ENCODE data around the gene C3orf85.
"Not testable (repeated sequence)": the region's sequence is repeated elsewhere in the genome, so short reads cannot be mapped to it uniquely, and the experiment has no call there.

C3orf85 gene, protein sequence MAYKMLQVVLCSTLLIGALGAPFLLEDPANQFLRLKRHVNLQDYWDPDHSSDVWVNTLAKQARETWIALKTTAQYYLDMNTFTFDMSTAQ

DNA sequence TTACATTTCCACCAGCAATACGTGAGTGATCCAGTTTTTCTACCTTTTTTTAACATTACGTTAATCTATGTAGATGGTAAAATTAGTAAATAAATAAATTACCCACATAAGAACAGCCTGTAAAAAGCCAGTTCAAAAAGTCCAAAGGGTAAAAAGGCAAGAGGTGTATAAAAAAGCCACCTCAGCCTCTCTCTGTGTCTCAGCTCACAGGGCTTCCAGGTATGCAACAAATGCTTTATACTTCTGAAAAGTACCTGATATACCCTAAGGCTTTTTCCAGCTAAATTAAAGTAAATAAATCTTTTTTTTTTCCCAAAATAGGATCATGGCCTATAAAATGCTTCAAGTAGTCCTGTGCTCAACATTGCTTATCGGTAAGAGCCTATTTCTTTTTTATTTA lies at the start of gene C3orf85:
Gene C3orf85 (plus strand): TSS at position 197 of the 400 bp plus-strand sequence. CDS start 129 bp downstream, at position 326.
- DNase-seq (ENCODE audit: low read depth in 4 of 4, low spot score in 1 of 4), result no peak

DNA sequence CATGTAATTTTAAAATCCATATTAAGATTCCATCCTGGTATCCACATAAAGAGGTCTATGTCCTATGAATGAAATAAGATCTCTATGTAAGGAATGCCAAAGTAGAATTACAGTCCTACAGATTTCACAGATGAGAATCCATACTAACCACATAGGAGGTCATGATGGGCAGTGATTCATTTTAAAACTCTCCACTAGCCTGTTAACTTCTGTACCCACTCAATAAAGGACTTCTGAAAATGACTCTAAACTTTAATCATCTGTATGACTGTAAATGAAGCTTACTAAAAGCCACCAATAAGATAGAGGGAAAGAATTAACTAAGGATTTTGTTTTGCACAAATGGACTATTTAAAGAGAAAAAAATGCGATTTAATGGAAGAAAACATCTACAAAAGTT lies 47.3 kb upstream of the C3orf85 start:
- no peak for DNase-seq (ENCODE audit: low read depth in 4 of 4, low spot score in 1 of 4)

DNA sequence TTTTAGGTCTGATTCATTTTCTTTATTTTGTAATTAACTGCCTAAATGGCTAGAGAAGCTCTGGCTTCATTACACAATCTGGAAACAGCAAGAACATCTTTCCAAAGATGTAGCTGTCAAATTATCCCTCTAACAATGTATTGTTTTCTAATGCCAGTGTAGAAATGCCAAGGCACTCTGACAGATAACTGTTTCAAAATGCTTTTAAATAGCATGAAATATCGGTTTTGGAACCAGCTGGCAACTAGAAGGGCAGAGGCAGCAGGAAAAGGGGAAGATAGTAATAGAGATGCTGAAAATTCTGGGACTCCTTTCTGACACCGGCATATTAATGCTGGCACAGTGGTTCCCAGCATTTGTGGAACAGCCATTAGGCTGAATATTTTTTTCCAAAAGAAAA lies 44.7 kb upstream of the C3orf85 start:
- no peak for DNase-seq (ENCODE audit: low read depth in 4 of 4, low spot score in 1 of 4)

GRCh38 chr3:109093561-109093960 lies 43.0 kb upstream of the C3orf85 start:
- DNase-seq (ENCODE audit: low read depth in 4 of 4, low spot score in 1 of 4), result no peak

- no peak for DNase-seq (ENCODE audit: low read depth in 4 of 4, low spot score in 1 of 4)
These were observed 41.4 kb upstream of the C3orf85 start for GRCh38 chr3:109095166-109095565.

DNA sequence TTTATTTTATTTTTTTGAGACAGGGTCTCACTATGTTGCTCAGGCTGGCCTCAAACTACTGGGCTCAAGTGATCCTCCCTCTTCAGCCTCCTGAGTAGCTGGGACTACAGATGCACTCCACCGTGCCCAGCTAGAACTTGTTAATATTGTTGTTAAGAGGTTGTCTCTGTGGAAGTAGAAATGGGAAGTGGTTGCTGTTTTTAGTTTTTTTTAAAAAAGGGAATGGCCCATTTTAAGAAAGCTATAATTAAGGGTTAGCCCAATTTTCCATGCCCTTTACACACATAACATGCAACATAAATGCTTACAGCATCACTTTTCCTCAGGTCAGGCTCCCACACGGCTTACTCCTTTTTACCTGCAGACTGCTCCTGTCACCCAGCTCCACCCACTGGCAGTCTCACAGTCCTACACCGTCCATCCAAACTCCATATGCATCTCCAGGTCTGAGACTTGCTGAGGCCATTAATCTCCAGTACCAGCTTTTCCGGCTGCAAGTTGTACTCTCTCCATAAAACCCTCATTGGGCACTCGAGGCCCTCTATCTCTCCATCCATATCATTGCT lies 38.4 kb upstream of the C3orf85 start:
- DNase-seq (ENCODE audit: low read depth in 4 of 4, low spot score in 1 of 4), result no peak

DNA sequence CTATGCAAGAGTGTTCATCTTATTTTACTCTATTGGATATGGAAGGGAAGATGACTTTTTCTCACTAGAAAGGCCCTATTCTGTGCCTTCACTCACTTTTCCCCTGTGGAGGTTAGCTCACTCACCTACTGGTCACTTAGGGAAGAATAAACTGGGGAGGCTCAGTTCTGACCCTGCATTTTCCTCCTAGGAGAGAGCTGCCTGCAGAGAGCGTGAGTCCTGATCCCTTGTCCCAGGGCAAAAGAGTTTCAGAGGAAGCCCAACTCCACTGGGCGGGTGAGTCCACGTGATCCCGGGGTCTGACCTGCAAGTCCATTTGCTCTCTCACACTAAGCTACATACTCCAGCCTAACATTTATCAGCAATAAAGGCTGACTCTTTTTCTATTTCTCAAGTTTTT lies 26.9 kb upstream of the C3orf85 start:
- no peak for DNase-seq (ENCODE audit: low read depth in 4 of 4, low spot score in 1 of 4)

DNA sequence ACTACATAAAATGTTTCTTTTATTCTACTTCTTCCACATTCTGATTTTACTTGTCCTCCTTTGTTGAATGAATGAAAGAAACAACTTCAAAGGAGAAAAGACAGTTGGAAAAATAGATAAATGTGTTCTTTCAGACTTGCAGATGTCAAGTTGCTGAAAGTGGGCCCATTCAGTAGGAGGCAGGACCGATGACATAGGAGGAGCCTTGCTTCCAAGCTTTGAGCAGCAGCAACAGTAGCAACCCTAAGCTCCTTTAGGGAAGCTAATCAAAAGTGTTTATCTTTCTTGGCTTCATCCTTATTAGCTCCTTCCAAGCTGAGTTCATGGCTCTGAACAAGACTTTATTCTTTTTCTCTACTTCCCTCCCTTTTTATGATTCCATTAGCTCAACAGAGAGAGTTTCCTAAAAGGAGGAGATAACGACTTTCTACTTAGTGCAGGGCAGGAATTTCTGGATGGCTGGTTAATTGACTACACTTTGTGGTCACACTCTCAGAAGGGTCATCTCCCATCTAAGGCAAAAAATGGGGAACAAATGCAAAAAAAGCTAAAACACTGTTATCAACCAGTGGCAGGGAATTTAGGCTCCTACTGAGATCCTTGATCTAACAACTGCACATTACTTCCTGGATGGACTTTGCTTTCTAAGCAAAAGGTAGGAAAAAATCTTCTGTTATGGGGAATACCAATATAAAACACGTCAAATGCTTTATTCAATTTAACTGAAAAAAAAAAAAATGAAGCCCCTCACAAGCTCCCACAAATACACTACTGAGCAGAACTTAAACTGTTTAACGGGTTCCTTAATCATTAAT lies 23.4 kb upstream of the C3orf85 start:
- no peak for DNase-seq (ENCODE audit: low read depth in 4 of 4, low spot score in 1 of 4)

DNA sequence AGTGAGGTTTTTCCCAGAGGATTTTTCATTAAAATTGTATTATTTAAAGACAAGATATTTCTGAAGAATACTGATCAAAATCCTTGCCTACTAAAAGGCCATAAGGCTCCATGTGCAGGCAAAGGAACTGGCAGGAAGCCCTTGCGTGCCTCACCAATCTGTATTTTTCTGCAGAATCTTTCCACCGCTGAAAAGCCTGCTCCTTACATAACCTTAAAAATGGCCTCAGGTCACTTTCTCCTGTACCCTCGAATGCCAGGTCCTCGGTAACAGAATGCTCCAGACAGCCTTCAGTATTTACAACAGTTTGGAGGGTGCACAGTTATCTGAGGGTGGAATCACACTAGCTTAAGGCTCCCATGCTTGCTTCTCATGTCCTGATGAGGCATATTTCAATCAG lies 21.8 kb upstream of the C3orf85 start:
- DNase-seq (ENCODE audit: low read depth in 4 of 4, low spot score in 1 of 4), result no peak

DNA sequence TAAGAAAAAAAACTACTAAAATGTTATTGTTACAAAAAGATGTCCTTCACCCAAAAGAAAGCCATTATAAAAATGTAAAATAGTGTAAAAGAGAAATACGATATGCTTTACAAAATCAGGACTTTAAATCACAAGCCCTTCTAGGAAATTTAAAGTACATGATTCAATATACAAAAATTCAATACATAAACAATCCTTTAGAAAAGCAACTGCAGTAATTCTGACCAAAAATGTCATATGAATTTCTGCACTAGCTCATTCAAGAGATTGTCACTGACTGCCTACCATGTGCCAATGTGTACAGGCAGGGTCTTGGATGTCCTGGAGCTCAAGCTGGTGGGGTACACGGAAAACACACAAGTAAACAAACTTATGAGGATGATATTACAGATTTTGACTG lies 21.1 kb upstream of the C3orf85 start:
- no peak for DNase-seq (ENCODE audit: low read depth in 4 of 4, low spot score in 1 of 4)

DNA sequence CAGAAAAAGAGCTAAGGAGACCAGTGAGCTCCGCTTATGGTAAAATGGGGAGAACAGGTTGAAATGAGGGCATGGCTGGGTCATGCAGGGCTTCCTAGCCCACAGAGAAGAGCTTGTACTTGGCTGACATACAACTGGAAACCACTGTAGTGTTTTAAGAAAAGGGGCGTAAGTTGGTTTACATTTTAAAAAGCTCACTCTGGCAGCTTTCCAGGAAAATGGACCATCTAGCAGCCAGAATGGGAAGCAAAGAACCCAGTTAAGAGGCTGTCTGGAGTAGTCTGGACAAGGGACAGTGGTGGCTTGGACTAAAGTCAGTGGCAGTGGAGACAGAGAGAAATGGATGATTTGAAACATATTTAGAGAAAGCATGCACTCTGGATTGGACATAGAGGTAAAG lies 20.5 kb upstream of the C3orf85 start:
- DNase-seq (ENCODE audit: low read depth in 4 of 4, low spot score in 1 of 4), result no peak

GRCh38 chr3:109117939-109118338 lies 18.6 kb upstream of the C3orf85 start, which contains the start of gene MORC1:
Gene MORC1 (minus strand): TSS chr3:109118134. CDS start chr3:109118059, 75 bp downstream.
- DNase-seq (ENCODE audit: low read depth in 4 of 4, low spot score in 1 of 4), result no peak

DNA sequence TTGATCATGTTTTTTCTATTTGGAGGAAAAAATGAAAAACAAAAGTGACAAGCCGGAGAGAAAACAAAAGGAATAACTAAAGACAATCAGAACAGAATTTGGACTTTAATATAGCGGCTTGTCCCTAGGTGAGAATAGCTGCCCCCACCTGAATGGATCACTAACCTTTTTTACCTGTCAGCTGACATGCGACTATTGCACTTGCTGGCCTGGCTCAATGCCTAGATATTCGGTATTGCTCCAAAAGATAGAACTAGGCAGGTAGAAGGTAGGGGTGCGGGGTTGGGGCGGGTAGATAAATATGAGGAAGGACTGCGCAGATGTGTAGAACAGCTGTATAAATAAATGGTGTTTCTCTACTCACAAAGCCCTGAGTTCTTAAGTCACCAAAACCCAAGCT lies 17.9 kb upstream of the C3orf85 start:
- no peak for DNase-seq (ENCODE audit: low read depth in 4 of 4, low spot score in 1 of 4)

GRCh38 chr3:109122690-109123089 lies 13.8 kb upstream of the C3orf85 start:
- no peak for DNase-seq (ENCODE audit: low read depth in 4 of 4, low spot score in 1 of 4)

DNA sequence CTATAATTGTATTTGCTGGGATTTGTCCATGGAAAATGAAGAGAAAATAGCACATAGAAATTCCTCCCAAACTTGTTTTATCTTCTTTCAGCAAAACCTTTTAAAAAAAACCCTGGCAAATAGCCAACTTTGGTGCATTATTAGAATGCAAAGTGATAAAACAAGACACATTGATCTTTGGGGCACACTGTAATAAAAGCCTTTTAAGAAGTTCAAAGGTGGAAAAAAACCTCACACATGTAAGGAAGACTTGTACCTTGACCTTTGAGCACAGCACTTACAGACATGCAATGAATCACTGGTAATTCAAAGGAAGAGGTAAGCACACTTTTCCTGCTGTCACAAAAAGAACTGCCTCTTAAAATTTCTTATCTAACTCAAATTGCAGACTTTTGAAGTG lies 10.6 kb upstream of the C3orf85 start:
- no peak for DNase-seq (ENCODE audit: low read depth in 4 of 4, low spot score in 1 of 4)

GRCh38 chr3:109127553-109127952 lies 9.0 kb upstream of the C3orf85 start:
- DNase-seq (ENCODE audit: low read depth in 4 of 4, low spot score in 1 of 4), result no peak

DNA sequence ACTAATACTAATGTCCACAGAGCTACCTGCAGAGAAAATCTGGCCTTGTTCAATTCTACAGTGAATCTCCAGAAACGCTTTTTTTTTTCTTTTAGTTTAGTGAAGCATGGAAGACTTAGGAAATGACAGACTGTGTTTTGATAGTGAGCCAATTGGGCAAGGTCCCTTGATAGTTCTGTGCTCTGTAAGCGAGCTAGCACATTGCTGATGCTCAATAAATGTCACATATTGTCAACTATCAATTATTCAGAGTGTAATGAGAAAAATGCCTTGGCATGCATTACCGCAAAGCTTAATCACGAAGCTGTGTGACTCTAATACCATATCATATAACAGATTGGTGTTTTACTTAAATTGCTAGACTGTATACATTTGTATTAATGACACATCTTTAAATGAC lies 5.2 kb upstream of the C3orf85 start:
- no peak for DNase-seq (ENCODE audit: low read depth in 4 of 4, low spot score in 1 of 4)

GRCh38 chr3:109132801-109133473 lies 3.6 kb upstream of the C3orf85 start:
- DNase-seq (ENCODE audit: low read depth in 4 of 4, low spot score in 1 of 4), result no peak

GRCh38 chr3:109133474-109133816 lies 3.1 kb upstream of the C3orf85 start:
- not testable (repeated sequence) for DNase-seq (ENCODE audit: low read depth in 4 of 4, low spot score in 1 of 4)

- DNase-seq (ENCODE audit: low read depth in 4 of 4, low spot score in 1 of 4), result no peak
These were observed 1.2 kb downstream of the C3orf85 start for GRCh38 chr3:109137761-109138160.

DNA sequence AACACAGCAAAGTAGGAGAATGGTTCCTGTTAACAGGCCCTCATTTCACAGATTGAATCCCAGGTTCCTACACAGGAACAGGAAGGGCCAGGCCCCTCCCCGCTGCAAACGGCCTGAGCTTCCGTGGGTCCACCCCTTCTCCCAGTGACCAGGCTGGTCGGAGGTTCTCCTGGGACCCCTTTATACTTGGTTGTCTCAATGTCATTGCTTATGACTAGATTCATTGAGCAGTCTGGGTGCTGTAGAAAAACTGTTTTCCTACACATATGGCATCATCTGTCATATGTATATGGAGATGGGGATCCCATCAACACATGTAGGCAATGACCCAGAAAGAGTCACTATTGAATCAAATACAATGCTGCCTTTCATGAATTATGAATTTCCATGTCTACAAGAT lies 3.8 kb downstream of the C3orf85 start:
- DNase-seq (ENCODE audit: low read depth in 4 of 4, low spot score in 1 of 4), result no peak

- DNase-seq (ENCODE audit: low read depth in 4 of 4, low spot score in 1 of 4), result no peak
These were observed 7.1 kb downstream of the C3orf85 start for GRCh38 chr3:109143646-109144045.

Data from stimulated activated CD4-positive, alpha-beta T cell treated with anti-CD3 and anti-CD28 coated beads, Interleukin-1b, Interleukin-23, amount 100 ng/mL, for 24 hours (primary cell).